GM21786 (cell line): ENCODE data around the gene CCN2.
A peak's percentile ranks its signal among the peaks of the same experiment; 100 is the strongest.
"Not testable (repeated sequence)": the region's sequence is repeated elsewhere in the genome, so short reads cannot be mapped to it uniquely, and the experiment has no call there.

Source experiments
- ATAC-seq: cut with Tn5 transposase; IDR thresholded peaks from one replicate; pipeline ENCODE4 v1.9.1; 2021; ENCODE audit not compliant: unreplicated experiment

The CCN2 gene

GRCh38 chr6:131946404-131946991 lies 4.7 kb downstream of the CCN2 start:
- ATAC-seq = no peak

DNA sequence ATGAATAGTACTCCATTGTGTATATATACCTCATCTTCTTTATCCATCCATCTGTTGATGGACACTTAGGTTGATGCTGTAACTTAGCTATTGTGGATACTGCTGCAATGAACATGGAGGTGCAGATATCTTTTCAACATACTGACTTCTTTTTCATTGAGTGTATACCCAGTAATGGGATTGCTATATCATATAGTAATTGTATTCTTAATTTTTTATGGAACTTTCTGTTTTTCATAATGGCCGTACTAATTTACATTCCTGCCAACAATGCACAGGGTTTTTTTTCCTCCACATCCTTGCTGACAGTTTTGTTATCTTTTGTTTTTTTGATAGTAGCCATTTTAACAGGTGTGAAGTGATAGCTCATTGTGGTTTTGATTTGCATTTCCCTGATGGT lies 5.2 kb downstream of the CCN2 start:
- ATAC-seq = no peak

DNA sequence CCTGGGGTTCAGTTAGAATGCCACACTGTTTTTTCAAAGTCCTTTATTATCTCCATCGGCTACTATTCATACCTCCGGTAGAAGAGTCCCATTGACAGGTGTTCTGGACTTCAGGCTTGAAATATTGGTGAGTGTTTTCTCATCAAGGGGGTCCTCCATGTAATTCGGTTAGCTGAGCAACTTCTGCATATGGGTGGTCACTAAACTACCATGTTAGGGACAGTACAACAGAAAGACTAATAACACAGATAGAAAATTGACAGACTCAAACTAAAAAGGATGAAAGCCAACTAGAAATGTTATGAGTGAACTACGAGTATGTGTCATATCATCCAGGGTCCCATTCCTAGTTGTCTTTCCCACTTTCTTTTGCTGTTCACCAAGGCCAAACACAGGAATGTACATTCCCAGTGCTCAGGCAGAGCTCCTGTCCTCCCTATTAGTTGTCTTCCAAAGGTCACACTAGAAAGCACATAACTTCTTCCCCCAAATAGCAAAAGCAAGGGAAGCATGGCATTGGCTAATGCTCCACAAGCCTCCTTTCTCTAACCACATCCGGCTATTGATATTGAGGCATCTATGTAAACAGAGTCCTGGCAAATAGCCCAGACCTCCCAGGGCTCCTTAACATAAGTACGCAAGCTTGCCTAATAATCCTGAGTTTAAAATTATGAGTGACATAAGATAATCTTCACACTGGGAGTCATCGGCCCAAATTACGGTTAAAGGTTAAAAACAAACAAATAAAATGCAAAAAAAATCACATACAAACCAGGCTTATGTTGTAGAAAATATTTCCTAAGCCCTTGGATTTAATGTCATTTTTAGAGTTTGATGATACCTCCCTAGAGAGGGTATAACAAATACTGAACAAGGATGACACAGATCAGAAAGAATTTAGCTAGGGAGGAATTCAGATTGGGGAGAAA lies 13.2 kb downstream of the CCN2 start:
- ATAC-seq = no peak

DNA sequence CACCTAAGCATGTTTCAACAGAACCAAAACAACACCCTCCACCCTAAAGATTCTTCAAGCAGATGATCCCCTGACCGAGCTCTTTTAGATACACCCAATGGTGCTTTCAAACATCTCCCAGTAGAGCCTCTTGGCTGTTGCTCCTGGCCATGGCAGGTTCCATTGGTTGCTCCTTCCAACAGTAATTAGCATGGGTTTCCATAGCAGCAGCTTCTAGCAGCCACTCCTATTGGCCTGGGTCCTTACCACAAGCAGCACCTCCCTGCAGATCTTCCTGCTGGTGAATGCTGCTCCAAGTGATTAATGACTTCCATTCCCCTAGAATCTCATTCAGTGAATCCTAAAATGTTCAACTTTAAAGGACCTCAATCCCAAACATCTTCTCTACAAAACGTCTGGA lies 13.9 kb downstream of the CCN2 start:
- no peak for ATAC-seq

GRCh38 chr6:131936156-131936555 lies 15.0 kb downstream of the CCN2 start:
- no peak for ATAC-seq

GRCh38 chr6:131931063-131931750 lies 20.0 kb downstream of the CCN2 start:
- ATAC-seq = no peak

DNA sequence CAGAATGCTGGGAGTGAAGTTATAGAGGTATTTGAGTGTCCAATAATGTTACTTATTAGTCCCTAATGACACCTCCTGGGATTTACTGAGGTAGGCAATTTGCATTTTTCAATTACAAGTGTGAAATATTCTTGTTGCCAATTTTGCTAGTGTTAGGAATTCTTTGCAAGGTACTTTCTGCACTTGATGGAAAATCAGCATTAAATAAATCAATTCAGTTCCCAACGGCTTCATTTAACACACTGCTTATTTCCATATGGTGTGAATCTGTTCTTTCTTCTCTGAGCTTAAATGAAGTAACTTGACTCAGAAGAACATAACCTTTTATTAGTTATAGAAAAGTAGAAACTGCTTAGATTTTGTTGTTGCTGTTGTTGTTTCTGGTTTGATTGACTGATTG lies 21.2 kb downstream of the CCN2 start:
- ATAC-seq = no peak

DNA sequence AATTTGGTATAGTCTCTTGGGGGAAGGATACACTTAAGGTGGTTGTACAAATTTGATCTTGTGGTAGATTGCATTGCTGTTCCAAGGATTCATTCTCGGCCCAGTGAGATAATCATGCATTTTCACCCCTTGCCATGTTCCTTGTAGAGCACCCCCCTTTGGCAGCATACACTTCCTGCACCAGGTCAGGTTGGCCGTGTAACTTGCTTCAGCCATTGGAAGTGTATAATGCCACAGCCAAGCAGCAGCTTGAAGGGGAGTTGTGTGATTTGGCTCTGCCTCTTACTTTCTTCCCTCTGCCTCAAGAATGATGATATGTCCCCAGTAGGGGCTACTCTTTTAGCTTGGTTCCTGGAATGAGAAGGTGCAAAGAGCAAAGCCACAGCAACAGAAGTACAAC lies 21.9 kb downstream of the CCN2 start:
- ATAC-seq = no peak

GRCh38 chr6:131924881-131925474 lies 26.2 kb downstream of the CCN2 start:
- no peak for ATAC-seq

- no peak for ATAC-seq
Observed at GRCh38 chr6:131923356-131923755, 27.8 kb downstream of the CCN2 start.

- no peak for ATAC-seq
Observed at GRCh38 chr6:131920656-131921055, 30.5 kb downstream of the CCN2 start.

- no peak for ATAC-seq
Observed at GRCh38 chr6:131918650-131919355, 32.4 kb downstream of the CCN2 start.

- no peak for ATAC-seq
Observed at GRCh38 chr6:131917763-131918649, 33.2 kb downstream of the CCN2 start.

DNA sequence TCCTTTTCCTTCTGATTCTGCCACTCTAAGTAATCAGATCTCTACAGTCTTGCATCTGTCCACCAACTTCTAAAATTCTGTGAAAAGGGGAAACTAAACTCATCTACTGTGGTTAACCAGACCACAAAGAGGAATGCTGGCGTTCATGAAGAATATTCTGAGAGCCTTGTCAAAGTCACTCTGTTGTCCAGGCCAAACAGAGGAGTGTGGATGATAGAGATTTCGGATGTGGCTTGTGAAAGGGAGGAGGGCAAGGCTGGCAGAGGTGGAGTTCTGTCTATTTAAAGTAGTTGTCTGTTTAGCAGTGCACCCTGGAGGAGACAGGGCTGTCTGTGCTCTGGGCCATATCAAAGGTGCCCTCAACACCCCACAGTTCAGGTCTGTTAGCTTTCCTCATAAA lies 33.9 kb downstream of the CCN2 start:
- no peak for ATAC-seq

DNA sequence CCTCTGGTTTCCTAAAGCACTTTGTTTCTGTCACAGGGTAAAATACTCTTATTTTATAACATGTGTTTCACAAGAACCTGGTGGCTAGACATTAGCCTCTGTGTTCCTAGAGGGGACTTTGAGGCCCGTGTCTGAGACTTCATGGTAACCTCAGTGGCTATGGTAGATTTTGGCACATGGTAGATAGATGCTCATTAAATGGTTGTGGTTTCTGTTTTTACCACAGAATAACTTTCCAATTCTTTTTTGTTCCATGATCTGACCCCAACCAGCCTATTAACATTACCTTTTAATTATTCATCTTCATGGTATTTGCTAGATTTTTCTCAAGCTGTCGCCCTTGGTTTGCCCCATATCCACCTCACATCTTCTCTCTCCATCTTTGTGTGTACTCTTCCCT lies 34.3 kb downstream of the CCN2 start:
- ATAC-seq = no peak

DNA sequence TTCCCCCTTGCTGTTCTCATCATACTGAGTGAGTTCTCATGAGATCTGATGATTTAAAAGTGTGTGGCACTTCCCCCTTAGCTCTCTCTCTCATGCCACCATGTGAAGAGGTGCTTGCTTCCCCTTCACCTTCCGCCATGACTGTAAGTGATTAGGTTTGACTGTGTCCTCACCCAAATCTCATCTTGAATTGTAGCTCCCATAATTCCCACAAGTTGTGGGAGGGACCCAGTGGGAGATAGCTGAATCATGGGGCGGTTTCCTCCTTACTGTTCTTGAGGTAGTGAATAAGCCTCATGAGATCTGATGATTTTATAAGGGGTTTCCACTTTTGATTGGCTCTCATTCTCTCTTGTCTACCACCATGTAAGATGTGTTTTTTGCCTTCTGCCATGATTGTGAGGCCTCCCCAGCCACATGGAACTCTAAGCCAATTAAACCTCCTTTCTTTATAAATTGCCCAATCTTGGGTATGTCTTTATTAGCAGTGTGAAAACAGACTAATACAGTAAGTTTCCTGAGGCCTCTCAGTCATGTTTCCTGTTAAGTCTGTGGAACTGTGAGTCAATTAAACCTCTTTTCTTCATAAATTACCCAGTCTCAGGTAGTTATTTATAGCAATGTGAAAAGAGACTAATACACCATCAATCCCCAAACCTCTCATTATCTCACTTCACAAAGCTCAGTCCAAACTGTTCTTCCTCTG lies 34.9 kb downstream of the CCN2 start:
- ATAC-seq = not testable (repeated sequence)

DNA sequence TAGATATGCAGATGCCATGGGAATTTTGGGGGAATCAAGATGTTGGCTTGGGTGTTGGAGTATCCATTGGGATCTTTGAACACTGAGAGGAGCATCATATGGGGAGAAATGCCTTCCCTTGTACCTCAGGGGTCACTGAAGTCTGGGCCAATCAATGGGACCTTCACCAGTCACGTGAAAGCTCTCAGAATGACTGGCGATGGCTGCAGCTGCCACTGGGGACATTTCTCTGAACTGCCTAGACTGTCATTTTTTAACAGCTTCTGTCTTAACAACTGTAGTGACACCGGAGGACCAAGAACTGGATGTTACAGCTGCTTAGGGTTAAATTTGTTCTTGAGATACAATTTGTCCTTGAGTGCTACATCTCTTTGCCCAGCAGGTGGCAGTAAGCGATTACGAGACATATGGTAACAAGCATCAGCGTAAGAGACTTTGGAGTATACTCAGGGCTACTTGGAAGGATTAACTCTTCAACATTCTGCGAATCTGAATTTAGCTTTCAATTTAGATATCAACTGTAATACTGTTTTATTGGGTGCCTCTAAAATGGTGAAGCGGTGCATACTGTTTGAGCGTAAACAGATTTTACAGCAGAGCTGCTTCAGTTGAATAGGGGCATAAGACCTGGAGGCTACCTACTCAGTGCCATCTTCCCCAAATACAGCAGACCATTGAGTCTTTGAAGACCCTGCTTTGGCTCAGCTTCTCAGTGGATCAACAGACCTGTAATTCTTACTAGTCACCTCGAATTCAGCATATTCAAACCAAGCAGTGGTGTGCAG lies 36.0 kb downstream of the CCN2 start:
- ATAC-seq = peak; percentile 87

GRCh38 chr6:131914234-131914633 lies 36.9 kb downstream of the CCN2 start:
- no peak for ATAC-seq

GRCh38 chr6:131911951-131912350 lies 39.2 kb downstream of the CCN2 start:
- no peak for ATAC-seq
